Measurements from ENCODE around the gene TRIL.

The TRIL gene

DNA sequence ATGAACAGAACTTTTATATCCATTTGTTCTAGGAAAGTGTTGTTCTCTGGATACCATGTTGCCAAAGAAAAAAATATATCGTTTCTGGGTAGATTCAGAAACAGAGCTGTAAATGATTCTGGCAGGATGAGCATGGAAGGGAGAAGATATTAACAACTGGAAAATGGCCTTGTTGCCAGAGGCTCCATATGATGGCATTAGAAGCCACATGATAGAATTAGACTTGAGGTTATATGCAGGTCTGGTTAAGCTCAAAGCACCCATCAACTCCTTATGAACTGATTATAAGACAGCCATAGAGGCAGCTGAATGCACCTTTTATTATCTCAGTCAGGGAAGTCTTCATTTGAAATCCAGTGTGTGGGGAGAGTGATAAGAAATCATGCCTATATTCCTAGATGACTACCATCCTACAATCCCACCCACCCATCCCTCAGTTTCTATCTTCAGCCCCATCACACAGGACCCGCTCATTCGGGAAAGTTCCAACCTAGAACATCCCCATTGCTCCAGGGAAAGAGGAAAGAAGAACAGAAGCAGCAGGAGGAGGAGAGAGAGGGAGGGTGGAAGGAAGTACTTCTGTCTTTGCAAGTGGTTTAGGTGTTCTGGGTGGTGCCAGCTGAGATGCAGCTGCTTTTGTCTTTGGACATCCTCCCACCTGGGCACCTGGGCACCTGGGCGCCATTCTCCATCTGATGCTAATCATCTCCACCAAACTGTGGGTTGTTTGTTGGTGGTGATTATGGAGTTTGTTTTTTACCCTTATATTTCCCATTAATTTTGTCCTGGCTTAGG lies 25.5 kb upstream of the TRIL start:
- DNase-seq = no peak

DNA sequence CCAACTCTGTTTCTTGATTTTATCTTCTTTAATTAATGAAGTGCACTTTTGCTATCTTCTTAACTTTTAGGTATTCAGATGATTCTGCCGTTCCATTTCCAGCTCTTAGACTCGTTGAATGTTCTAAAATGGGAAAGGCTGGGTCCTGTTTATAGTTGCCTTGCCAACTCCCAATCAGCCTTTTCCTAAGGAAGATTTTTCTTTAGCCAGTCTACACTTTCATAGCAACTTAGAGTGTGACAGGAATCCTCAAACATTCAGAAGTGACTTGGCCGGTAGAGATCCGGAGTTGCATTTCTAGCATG lies 23.0 kb upstream of the TRIL start:
- DNase-seq = no peak

DNA sequence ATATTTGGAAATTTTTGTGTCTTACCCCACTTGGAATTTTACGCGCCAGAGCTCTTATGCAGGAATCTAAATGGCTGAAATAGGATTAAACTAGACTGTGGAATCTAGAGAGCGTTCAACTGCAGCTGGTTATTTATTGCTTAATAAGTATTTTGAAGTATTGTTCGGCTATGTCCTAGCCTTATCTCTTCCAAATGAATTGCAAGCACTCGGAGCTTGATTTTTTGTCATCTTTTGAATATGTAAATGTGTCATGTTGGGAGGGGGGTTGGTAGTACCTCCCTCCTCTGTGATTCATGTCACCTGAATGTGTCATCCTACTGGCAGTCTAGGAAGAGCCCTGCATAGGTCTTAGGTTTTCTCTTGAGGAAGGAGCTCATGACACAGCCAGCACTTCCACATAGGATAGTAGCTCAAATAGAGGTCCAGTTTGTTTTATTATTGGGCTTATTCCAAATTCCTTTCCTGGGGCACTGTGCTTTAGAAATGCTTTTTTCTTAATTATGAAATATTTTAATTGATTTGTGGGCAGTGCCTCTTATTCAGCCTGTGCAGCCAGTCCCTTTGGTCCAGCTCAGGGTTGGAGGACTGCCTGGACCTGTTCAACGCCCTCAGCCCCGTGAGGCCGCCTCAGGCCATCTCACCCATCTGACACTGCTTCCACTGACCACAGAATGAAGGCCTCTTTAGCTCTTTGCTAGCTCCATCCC lies 22.5 kb upstream of the TRIL start:
- no peak for DNase-seq

DNA sequence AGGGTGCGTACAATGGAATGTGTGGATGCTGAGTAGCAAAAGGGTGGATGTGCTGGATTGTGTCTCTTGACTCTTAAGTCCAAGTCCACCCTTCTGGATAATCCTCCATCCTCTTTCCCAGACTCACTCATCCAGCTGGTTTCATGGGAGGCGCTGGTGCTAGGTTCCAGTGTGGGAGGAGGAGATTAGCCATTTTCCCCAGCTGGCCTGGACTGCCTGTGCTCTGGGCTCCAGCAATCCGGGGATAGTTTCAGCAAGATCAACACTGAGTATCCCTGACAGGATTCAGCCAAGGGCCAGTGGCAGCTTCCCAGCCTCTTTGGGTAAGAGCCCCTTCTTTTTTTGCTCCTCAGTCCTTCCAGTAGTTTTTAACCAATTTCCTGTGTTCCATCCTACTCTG lies 21.6 kb upstream of the TRIL start:
- no peak for DNase-seq

DNA sequence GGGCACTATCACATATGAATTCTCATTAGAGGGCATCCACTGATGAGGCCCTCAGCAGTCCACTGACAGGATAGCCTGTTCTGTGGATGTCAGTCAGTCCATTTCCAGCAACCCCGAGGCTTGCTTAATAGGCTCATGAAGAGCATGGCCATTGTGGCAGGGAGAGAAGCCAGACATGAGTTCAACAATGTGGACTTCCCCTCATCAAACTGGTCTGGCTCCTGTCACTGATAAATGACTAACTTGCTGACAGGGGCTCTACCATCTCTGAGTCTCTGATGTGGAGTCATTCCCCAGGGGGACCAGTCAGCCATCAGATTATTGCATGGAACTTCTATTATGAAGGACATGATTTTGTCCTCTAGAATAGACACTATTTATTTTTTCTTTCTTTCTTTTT lies 19.8 kb upstream of the TRIL start:
- DNase-seq = no peak

DNA sequence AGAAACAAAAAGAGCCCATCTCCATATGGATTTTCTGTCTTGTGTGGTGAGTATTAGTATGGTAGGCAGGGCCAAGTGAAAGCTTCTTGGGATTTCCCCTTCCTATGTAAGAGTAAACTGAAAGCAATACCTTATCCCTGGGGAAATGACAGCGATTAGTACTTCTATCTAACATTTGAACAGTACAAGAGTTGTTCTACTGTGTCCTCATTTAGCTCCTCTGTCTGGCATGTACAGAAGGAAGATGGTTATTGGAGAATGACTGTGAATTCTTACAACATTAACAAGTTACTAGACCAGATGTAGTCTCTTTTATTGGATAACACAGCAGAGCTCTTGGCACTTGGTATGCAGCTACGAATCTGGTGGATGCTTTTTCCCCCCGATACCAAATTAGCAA lies 17.9 kb upstream of the TRIL start:
- DNase-seq = no peak

DNA sequence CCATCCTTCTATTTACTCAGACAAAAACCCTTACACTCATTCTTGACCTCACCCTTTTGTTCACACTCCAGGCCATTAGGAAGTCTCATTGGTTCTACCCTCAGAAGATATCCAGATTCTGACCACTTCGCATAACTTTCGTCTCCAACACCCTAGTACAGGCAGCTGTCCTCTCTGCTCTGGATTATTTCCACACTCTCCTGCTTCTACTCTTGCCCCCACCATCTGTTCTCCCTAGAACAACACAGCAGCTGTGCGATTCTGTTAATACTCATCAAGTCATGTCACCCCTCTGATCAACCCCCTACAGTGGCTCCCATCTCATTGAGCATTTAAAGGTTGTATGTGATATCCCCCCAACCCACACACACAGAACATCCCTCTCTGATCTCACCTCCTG lies 15.5 kb upstream of the TRIL start:
- no peak for DNase-seq

DNA sequence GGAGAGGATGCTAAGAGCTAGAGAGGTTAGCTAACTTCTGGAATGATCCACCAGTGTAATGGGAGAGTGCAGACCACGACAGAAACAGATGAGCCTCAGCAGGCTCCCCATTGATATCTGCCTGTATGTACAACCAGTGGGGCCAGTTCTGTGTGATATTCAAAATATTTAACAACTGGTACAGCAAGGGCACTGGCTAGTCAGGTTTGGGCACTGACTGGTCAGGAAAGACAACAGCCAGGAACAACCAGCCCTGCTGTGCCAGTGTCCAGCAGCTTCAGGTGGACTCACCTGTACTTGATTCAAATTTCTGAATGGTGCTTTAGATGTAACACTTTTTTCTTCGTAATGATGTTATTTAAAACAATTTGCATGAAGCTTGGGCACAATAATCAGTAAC lies 5.9 kb upstream of the TRIL start:
- no peak for DNase-seq

DNA sequence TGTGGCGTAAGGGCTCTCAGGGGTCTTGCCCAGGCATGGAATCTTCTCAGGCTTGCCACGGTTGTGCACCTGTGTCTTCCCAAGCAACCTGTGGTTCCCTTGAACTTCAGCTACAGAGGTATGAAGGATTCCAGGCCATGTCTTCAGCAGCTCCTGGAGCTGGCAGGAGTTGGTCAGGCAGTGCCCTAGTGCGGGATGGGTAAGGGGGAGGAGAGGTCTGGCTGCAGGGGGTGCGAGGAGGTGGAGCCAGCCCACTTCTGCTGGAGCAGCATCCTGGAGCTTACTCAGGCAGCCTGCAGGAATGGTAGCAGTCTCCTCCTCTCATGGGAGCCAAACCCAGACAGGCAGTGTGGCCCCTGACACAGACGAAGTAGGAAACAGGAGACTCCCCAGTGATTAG lies 3.8 kb upstream of the TRIL start:
- no peak for DNase-seq

DNA sequence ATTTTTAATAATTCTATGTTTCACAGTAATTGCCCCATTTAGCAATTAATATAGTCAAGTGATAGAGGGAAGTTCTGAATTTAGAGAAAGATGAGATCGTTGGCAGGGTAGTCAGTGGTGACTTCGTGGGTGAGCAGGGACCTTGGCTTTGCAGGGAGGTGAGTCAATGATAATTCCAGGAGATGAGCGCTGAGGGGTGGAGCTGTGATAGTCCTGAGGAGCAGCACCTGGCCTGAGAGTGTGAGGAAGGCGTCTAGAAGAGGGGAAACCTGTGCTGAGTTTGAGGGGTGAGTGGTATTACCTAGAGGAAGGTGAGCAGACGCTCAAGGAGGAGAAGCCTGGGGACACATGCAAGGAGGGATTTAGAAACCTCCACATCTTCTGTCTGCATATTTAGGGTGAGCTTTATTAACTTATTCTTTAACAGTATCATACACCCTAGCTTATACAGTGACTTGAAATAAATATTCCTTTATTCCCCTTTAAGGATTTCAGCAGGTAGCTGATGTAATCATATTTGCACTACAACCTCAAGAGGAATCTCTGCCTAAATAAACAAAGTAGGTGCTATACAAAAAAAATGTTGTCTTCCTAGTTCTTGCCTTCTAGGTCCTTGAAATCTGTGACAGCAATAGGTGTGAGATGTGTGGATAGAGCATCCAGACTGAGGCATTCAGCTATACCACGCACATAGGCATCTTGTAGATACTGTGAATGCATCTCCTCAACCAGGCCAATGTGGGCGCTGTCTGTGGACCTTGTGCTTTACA lies 2.1 kb upstream of the TRIL start:
- no peak for DNase-seq

DNA sequence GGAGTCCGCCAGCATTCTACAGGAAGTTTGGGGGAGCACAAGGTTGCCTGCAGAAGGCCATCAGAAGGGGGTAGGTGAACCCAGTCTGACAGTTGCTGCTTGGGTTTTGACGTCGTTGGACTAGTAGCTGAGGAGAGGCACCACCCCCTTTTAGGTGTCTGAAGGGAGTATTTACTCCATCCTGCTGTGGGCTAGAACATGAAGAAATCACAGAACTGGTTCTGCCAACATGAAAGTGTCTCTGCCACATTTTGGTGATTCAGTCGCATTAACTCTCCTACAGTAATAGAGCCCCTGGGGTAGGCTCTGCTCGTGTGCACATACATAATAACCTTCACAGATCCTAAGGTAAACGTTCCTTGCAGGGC lies 834 bp upstream of the TRIL start:
- DNase-seq = no peak

DNA sequence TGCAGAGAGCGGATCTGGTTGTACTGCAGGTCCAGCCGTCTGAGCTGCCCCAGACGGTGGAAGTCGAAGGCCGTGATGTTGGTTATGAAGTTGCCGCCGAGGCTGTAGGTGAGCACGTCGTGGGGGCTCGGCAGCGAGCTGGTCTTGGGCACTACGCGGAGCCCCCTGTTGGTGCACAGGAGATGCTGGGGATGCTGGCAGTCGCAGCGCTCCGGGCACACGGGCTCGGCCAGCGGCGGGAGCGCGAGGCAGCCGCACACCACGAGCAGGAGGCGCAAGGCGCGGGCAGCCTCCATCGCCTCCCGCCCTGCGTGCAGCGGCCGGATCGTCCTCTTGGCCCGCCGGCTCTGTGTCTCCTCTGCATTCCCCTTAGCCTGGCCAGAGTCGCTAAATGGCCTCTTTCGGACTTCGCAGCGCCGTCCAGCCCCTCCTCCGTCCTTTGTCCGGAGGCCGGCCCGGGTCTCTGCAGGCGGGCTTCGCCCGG lies 337 bp downstream of the TRIL start:
- DNase-seq = no peak

DNA sequence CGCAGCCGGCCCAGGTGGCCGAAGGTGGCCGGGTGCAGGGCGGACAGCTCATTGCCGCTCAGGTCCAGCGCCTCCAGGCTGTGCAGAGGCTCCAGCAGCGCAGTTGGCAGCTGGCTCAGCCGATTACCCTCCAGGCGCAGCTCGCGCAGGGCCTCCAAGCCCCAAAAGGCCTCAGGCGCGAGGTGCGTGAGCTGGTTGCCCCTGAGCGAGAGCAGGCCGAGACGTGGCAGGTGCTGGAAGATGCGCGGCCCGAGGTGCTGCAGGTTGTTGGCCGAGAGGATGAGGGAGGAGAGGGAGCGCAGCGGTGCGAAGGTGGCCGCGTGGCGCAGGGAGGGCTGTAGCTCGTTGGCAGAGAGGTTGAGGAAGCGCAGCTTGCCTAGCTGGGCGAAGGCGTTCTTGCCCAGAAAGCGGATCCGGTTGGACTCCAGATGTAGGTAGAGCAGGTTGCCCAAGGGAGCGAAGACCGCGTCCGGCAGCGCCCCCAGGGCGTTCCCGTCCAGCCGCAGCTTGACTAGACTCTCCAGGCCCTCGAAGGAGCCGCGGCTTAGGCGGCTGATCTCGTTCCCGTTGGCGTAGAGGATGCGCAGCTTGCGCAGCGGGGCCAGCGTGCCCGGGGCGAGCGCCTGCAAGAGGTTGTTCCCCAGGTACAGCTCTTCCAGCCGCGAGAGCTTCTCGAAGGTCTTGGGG lies 923 bp downstream of the TRIL start:
- DNase-seq = no peak

DNA sequence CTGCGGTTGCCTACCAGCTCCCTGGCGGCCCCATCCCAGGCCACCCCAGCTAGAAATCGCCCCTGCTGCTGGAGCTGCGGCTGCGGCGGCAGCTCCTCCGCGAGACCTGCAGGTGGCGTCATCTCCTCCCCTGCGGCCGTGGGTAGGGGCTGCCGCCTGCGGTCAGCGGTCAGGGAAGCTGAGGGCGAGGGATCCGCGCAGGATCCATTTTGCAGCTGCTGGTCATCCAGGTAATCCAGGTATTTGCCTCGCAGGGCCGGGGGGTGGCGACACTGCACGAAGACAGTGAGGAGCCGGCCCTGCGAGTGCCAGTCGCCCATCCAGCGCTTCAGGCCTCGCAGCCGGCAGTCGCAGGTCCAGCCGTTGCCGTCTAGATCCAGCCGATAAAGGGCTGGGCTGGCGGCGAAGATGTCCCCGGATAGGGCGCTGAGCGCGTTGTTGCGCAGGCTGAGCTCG lies 1.5 kb downstream of the TRIL start:
- DNase-seq = no peak

DNA sequence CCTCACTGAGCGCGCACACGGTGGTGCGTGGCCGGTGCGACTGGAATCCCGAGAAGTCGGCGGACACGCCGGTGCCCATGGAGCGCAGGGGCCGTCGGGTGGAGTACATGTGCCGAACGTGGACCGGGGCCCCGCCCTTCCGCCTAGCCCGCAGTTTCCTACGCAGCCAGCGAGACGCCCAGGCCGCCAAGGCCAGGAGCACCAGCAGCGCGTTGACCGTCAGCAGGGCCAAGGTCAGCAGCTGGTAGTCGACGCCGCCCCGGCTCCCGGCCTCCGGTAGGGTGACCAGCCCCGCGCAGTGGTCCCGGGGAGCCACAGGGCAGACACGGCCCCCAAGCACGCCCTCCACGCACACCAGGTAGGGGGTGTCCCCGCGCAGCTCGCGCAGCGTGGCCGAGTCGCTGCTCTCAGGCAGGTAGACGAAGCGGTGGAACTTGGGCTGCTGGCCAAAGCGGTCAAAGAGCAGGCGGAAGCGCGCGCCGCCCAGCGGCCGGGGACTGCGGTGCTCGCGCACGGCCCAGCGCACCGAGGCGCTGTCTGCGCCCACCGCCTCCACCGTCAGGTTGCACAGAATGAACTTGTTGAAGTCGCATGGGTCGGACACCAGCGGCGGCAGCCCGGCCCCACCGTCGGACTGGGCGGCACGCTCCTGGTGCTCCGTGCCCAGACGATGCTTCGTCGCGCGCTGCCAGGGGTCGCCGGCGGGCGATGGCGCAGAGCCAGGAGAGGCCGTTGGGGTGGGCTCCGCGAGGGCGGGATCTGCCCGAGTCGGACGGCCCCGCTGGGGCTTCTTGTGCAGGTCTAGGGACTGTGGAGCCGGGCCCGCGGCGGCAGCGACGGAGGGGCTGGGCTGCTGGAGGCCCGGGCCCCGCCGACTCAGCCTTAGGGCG lies 2.2 kb downstream of the TRIL start:
- DNase-seq = no peak

DNA sequence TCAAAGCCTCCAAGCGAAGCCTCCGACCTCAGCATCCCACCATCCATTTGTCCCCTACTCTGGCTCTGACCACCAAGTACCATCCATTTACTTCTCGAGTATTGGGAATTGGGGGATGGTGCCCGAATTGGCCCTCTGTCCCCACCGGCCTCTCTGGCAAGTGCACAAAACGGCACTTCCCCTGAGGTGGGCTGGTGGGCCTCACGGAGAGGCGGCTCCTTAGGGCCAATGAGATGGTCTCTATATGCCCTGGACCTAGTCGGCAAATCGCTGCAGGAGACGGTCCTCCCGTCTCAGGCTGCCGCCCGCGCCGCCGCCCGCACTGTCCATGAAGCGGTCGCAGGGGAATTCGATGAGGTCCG lies 2.8 kb downstream of the TRIL start:
- DNase-seq = no peak

DNA sequence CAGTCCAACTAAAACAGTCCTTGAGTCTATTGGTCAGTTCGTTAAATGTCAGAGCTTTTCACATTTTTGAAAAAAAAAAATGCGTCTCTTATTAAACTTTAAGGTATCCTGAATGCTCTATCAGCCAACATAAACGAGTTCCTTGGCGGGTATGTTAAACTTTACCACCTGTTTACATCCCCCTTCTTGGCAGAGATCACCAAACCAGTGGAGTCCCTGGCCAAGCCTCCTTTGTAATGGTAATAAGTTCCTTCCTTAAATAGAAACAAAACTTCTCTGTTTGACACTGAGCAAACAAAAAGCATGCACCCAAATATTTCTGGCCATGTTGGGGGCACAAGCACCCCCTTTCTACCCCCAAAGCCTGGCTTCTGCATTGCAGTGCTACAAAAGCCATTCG lies 3.2 kb downstream of the TRIL start:
- no peak for DNase-seq

DNA sequence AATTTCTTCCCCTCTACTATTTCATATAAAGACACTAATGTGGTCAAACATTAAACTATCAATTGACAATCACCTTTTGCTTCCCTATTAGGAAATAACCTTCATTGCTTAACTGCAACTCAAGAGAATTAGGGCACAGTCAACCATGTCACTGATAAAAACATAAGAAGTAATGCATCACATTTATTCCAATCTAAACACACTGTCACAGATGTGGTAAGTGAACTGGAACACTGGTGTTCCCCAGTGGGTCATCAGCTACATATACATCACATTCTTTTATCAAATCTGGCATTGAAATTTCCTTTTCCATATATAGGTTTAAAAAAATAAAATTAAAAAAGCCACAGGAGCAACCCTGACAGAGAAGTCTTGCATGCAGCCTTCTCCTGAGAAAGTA lies 3.7 kb downstream of the TRIL start:
- no peak for DNase-seq

DNA sequence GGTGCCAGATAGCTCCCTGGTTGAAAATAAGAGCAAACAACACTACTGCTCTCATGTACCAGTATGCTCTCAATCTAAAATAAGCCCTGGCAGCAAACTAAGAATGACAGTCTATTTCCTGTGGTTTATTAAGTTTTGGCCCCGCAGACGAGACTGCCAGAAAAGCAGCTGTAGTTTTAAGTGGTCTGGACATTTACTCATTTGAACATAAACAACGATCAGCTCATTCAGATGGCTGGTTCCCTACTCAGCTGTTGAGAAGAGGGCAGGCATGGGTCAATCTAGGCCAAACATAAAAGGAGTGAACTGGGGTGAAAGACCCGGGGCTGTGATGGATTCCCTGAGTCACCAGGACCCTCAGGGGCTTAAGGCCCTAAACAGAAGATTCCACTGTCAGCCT lies 4.5 kb downstream of the TRIL start:
- no peak for DNase-seq

DNA sequence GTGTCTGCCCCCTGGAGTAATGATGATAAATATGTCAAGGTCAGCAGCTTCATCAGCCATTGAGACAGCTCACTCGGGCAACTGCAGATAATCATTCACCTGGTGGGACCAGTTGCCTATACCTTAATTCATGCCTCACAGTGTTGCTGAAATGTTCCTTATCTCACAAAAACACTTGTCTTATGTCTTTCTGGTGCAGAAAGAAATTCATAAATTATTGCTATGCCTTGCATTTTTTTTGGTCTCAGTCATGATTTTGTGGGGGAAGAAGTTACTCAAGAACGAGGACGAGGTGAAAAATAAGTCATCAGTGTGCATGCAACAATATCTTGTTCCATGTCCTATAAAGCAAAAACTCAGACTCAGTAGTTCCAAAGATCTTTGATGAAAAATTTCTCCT lies 16.0 kb downstream of the TRIL start:
- DNase-seq = no peak

DNA sequence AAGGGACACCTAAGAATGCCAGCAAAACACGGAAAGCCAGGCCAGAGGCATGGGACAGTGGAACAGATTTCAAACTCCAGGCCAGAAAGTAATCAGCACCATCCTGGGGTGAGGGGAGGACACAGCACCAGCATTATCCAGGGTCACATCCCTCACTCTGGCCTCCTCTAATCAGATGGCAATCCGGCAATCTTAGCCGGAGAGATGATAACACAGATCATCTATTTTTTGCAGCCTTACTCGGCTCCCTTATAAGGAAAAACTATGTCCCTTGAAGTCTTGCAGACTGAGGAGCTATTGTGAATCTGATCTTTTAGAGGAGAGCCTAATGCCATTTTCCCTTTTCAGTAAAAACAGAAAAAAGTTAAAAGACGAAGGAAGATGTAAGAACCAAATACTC lies 16.5 kb downstream of the TRIL start:
- DNase-seq = no peak

DNA sequence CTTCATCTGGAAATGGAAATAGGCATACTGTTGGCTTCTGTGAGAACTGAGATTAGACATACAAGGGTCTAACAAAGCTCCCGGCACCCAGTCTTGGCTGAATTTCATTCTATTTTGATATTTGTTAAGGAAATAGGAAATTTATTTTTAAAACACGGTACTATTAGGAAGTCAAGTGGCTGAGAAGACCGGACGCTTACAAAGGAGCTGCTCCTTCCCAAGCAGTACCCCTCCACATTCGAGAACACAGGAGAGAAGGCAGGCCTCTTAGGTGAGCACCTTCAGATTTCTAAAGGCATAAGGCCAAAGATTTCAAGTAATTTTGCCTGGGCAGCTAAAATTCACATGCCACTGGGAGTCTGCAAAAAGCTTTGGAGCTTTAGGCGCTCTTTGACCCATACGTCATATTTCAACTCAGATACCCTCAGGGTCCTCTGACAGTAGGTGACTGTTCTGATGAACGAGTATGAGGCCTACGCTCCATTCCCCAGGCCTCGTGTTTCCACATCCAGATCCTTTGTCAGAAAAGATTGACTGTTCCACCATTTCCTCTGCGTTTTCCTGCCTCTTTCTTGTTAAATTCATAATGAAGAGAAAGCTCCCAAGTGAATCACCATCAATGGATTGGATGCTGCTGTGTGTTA lies 17.3 kb downstream of the TRIL start:
- no peak for DNase-seq
